ENCODE data around the gene SPATA2. TPM values are rescaled to one million over a fixed set of nuclear protein-coding genes. Genes with fewer than 3 reads are reported as not detected.

SPATA2 gene
- total and polyA plus RNA-seq, 2 of the 13 experiments (the other 11 are each of a cell fraction or from before 2014, with no cell fraction given): 3.2 to 8.7 TPM

- no peak for FAIRE-seq
- Histone ChIP-seq H3K79me2 (ENCODE audit: insufficient read depth, low read length) (peaks cover 7% of the 10 kb centered on the region), H3K9me3 (ENCODE audit: low read length) (no peaks in the 10 kb centered on the region), H3K27me3 (ENCODE audit: control insufficient read depth in 1 of 2, insufficient read depth in 2 of 2, low read length in 2 of 2) (no peaks in the 10 kb centered on the region), H3K4me1 (ENCODE audit: insufficient read depth, low read length) (peaks cover 33% of the 10 kb centered on the region), H3K9ac (ENCODE audit: insufficient read depth, low read depth, low read length) (no peak overlapping the region), H3K36me3 (replicated peaks in 1 of 2; ENCODE audit: control insufficient read depth in 1 of 2, insufficient read depth in 2 of 2, low read length in 2 of 2) (peaks cover 44 to 82% of the 10 kb centered on the region in 2 experiments), H3K27ac (ENCODE audit: extremely low read length, insufficient read depth, low read length) (no peak overlapping the region), H3K4me2 (ENCODE audit: low read depth, low read length) (no peak overlapping the region), H3K4me3 (replicated peaks in 1 of 3; ENCODE audit: insufficient read depth in 1 of 3, low read depth in 2 of 3, low read length in 3 of 3) (no peak overlapping the region), H4K20me1 (ENCODE audit: insufficient read depth, low read length) (no peaks in the 10 kb centered on the region), H2AFZ (ENCODE audit: low read length) (no peak overlapping the region)
- BruUV-seq (replicated peaks): no TSS peak
- in situ Hi-C loops (cut with HindIII; ENCODE audit: extremely low pct_ligation_motif_present, low pct_unique_long_range_greater_than_20kb): no loop called here
- 93% methylated on average over 4 of the region's 4 CpGs for WGBS (ENCODE audit: low lambda C conversion rate)
- ATAC-seq: no peak
- ChIA-PET CTCF (ENCODE audit: low intra/inter-chr PET ratio, low total read pairs) (no interaction called here), POLR2A (interaction anchor here (1.2 to 4.9 kb wide), 2 partner anchors 9 to 15 kb away, joined by 3 to 13 read pairs; partner anchors contain the start of gene RNF114)
- DNase-seq (ENCODE audit: low spot score): no peak
- intact Hi-C loops (cut with micrococcal nuclease; ENCODE audit: unreplicated experiment): no loop called here
- TF ChIP-seq ZFP36L2 (CRISPR knock-in tag; IDR thresholded peaks at IDR 0.05) (no peak), ZBTB20 (CRISPR knock-in tag; IDR thresholded peaks at IDR 0.05; ENCODE audit: borderline replicate concordance, low read depth) (no peak), HOXA3 (CRISPR knock-in tag; IDR thresholded peaks at IDR 0.05) (no peak), THRA (CRISPR knock-in tag; IDR thresholded peaks at IDR 0.05; ENCODE audit: borderline replicate concordance) (no peak), ZNF816 (CRISPR knock-in tag; IDR thresholded peaks at IDR 0.05; ENCODE audit: borderline replicate concordance) (no peak), MATR3 (CRISPR knock-in tag; IDR thresholded peaks at IDR 0.05) (no peak), TFE3 (CRISPR knock-in tag; IDR thresholded peaks at IDR 0.05) (no peak), HNF1A (IDR thresholded peaks at IDR 0.05; ENCODE audit: low read depth) (no peak), HNF1A (CRISPR knock-in tag; IDR thresholded peaks at IDR 0.05; ENCODE audit: borderline replicate concordance) (no peak), POGZ (CRISPR knock-in tag; IDR thresholded peaks at IDR 0.05) (no peak), ZFP1 (CRISPR knock-in tag; IDR thresholded peaks at IDR 0.05) (no peak), NFAT5 (CRISPR knock-in tag; IDR thresholded peaks at IDR 0.05) (no peak)
Measured at GRCh38 chr20:49951151-49951550, 35.8 kb upstream of the SPATA2 start.

Data from HepG2 (cell line).